WTC11 (cell line): ENCODE measurements around the gene TBC1D23. TPM values are rescaled to one million over a fixed set of nuclear protein-coding genes. Genes with fewer than 3 reads are reported as not detected.

Experiments used
- ATAC-seq: fragments of 200-7000 bp; cut with Tn5 transposase; 2 replicates; pipeline ENCODE4 v1.10.0; 2021; ENCODE audit warnings: mild to moderate bottlenecking, moderate library complexity
- CTCF ChIA-PET: fragments of 300-600 bp; sonication (Branson Sonifier 250); formaldehyde crosslinking; loops from one replicate; lab custom pipeline; 2021; ENCODE audit warnings: antibody characterized with exemption; lab: Charles Lee
- POLR2A ChIA-PET: fragments of 350-600 bp; sonication (Branson Sonifier 250); formaldehyde crosslinking; loops from one replicate; lab custom pipeline; 2021; ENCODE audit warnings: antibody characterized with exemption; lab: Charles Lee
- DNase-seq: peaks from one replicate; pipeline ENCODE4 v3.0.0; 2021; ENCODE audit warnings: low spot score
- H3K27ac Mint-ChIP-seq: 2 replicates; pipeline ENCODE4 v1.8.0; 2021; ENCODE audit warnings: mixed read lengths
- H3K27me3 Mint-ChIP-seq: 2 replicates; pipeline ENCODE4 v1.8.0; 2021; ENCODE audit warnings: low read depth, mild to moderate bottlenecking, moderate library complexity, mixed read lengths
- H3K36me3 Mint-ChIP-seq: 2 replicates; pipeline ENCODE4 v1.8.0; 2021; ENCODE audit warnings: mixed read lengths
- H3K4me1 Mint-ChIP-seq: 2 replicates; pipeline ENCODE4 v1.8.0; 2022; ENCODE audit warnings: mixed read lengths
- H3K4me3 Mint-ChIP-seq: 2 replicates; pipeline ENCODE4 v1.8.0; 2021; ENCODE audit warnings: mild to moderate bottlenecking, moderate library complexity, mixed read lengths
- H3K9me3 Mint-ChIP-seq: 2 replicates; pipeline ENCODE4 v1.8.0; 2021; ENCODE audit warnings: mixed read lengths
- ARID4B ChIP-seq: sonication (generic); formaldehyde crosslinking; IDR thresholded peaks from 2 replicates; pipeline ENCODE4 v1.8.0; 2023; ENCODE audit warnings: missing genetic modification reagents, mild to moderate bottlenecking, borderline replicate concordance
- CREB1 ChIP-seq: sonication (generic); formaldehyde crosslinking; IDR thresholded peaks from 2 replicates; pipeline ENCODE4 v1.8.0; 2023; ENCODE audit warnings: mild to moderate bottlenecking, missing genetic modification reagents
- EMX1 ChIP-seq: fragments of 250-450 bp; sonication (Bioruptor Pico); IDR thresholded peaks from 2 replicates; pipeline ENCODE4 v1.8.0; 2021; ENCODE audit warnings: mild to moderate bottlenecking
- HMGXB4 ChIP-seq: sonication (generic); formaldehyde crosslinking; IDR thresholded peaks from 2 replicates; pipeline ENCODE4 v1.8.1; 2023; ENCODE audit warnings: mild to moderate bottlenecking, moderate library complexity, missing genetic modification reagents
- JUN ChIP-seq: sonication (generic); formaldehyde crosslinking; IDR thresholded peaks from 2 replicates; pipeline ENCODE4 v1.8.0; 2023; ENCODE audit warnings: mild to moderate bottlenecking, missing genetic modification reagents
- STAT6 ChIP-seq: sonication (generic); formaldehyde crosslinking; conservative IDR thresholded peaks from 2 replicates; pipeline ENCODE4 v1.8.1; 2023; ENCODE audit warnings: mild to moderate bottlenecking, low read depth, missing genetic modification reagents, moderate library complexity
- TCF7 ChIP-seq: sonication (generic); formaldehyde crosslinking; IDR thresholded peaks from 2 replicates; pipeline ENCODE4 v1.8.0; 2022; ENCODE audit warnings: mild to moderate bottlenecking, low read depth, missing genetic modification reagents, moderate library complexity
- ZBTB21 ChIP-seq: sonication (generic); formaldehyde crosslinking; IDR thresholded peaks from 2 replicates; pipeline ENCODE4 v1.8.1; 2023; ENCODE audit warnings: mild to moderate bottlenecking, missing genetic modification reagents, borderline replicate concordance
- ZBTB43 ChIP-seq: sonication (generic); formaldehyde crosslinking; IDR thresholded peaks from 2 replicates; pipeline ENCODE4 v1.8.1; 2023; ENCODE audit warnings: mild to moderate bottlenecking, missing genetic modification reagents
- ZNF512 ChIP-seq: sonication (generic); formaldehyde crosslinking; IDR thresholded peaks from 2 replicates; pipeline ENCODE4 v1.8.1; 2022; ENCODE audit warnings: missing genetic modification reagents, borderline replicate concordance
- ZNF671 ChIP-seq: fragments of 250-450 bp; sonication (Bioruptor Pico); IDR thresholded peaks from 2 replicates; pipeline ENCODE4 v1.8.0; 2021; ENCODE audit warnings: mild to moderate bottlenecking
- ZSCAN18 ChIP-seq: fragments of 250-450 bp; sonication (Bioruptor Pico); IDR thresholded peaks from 2 replicates; pipeline ENCODE4 v2.1.2; 2022; ENCODE audit warnings: mild to moderate bottlenecking, moderate library complexity
- total RNA-seq: library from RNA; stranded (reverse); gene quantifications from 3 replicates; pipeline ENCODE4 v1.2.3, GENCODE V29; 2021
- TF ChIP-seq, protein P1 (sequence below): sonication (generic); formaldehyde crosslinking; IDR thresholded peaks from 2 replicates; pipeline ENCODE4 v1.8.1; 2022; ENCODE audit warnings: mild to moderate bottlenecking, missing genetic modification reagents, moderate library complexity, borderline replicate concordance

TBC1D23 gene
- total RNA-seq, 1 experiment from 2014 or later = 73.6 TPM

GRCh38 chr3:100299016-100299415 is 38.2 kb downstream of the TBC1D23 start (continued):
- TF ChIP-seq ARID4B (no peak), ZNF512 (CRISPR knock-in tag) (no peak), HMGXB4 (CRISPR knock-in tag) (no peak), ZBTB43 (CRISPR knock-in tag) (no peak), EMX1 (CRISPR knock-in tag) (no peak), STAT6 (CRISPR knock-in tag) (no peak), JUN (no peak), CREB1 (CRISPR knock-in tag) (no peak)
- TF ChIP-seq, protein P1, sequence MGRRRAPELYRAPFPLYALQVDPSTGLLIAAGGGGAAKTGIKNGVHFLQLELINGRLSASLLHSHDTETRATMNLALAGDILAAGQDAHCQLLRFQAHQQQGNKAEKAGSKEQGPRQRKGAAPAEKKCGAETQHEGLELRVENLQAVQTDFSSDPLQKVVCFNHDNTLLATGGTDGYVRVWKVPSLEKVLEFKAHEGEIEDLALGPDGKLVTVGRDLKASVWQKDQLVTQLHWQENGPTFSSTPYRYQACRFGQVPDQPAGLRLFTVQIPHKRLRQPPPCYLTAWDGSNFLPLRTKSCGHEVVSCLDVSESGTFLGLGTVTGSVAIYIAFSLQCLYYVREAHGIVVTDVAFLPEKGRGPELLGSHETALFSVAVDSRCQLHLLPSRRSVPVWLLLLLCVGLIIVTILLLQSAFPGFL (CRISPR knock-in tag) = no peak

- H3K27ac Mint-ChIP-seq = no peak overlapping the region
- no peak for TF ChIP-seq TCF7 (CRISPR knock-in tag)
- no peak for TF ChIP-seq ZSCAN18
- TF ChIP-seq ZBTB21 (CRISPR knock-in tag) = no peak
- no peak for TF ChIP-seq ZNF671 (CRISPR knock-in tag)
- TF ChIP-seq, all 79 proteins: peak for 0
- Mint-ChIP-seq H3K4me3 (no peak overlapping the region), H3K4me1 (peaks cover 5% of the 10 kb centered on the region), H3K36me3 (peaks cover 24% of the 10 kb centered on the region), H3K9me3 (no peaks in the 10 kb centered on the region), H3K27me3 (no peaks in the 10 kb centered on the region)
- CTCF ChIA-PET = no interaction called here
- DNase-seq = no peak
- POLR2A ChIA-PET = no interaction called here
- ATAC-seq = no peak
These were observed 45.9 kb downstream of the TBC1D23 start for GRCh38 chr3:100306695-100307094.
